ENCODE data around the gene SDR39U1.
A peak's percentile ranks its signal among the peaks of the same experiment; 100 is the strongest.

Gene SDR39U1

DNA sequence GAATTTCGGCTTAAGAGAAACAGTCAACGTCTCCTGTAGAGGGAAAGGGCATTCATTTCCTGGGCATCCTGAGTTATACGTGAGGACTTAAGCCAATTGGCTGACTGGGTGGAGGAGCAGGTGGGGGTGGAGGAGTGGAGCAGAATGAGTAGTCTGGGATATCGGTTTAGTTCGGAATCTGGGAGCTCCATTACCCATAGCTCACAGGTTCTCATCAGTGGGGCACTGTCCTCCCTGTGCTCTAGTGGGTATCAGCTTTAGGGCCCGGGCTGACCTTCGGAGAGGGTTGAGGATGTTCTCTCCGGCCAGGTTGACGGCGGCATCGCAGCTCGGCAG, 704 bp downstream of the SDR39U1 start:
- no peak for DNase-seq

GRCh38 chr14:24441485-24441884, 1.1 kb downstream of the SDR39U1 start:
- no peak for DNase-seq

GRCh38 chr14:24440606-24441399, 1.8 kb downstream of the SDR39U1 start:
- DNase-seq: no peak

DNA sequence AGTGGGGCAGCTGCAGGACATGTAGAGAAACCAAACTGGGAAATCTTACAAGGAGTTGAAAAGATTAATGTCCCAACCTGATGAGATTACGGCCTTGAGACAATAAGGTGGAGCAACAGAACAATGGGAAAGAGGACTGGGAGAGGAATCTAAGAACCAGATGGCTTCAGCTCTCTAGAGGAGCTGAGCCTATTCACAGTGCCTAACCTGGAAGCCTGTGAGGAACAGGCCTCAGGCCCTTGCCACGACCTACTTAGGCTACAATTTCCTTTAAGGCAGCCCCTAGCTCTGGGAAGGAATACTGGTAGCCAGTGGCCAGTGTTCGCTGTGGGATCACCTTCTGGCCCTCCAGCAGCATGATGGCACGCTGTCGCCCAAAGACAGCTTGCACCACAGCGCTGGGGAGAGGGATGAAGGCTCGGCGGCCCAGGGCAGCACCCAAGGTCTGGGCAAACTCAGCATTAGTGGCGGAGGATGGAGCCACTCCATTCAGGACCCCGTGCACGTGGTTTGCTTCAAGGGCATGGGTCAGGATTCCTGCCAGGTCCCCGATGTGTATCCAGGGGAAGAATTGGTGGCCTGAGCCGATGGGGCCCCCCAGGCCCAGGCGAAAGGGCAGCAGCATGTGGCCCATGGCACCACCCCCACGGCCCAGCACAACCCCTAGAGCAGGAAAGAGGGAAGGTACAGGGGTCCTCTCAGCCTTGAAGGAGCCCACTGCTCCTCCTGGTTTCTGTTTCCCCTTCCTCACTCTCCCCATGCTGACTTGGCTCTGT, 2.6 kb downstream of the SDR39U1 start:
- DNase-seq: no peak

- DNase-seq: no peak
These were observed 3.3 kb downstream of the SDR39U1 start for GRCh38 chr14:24439257-24439656.

DNA sequence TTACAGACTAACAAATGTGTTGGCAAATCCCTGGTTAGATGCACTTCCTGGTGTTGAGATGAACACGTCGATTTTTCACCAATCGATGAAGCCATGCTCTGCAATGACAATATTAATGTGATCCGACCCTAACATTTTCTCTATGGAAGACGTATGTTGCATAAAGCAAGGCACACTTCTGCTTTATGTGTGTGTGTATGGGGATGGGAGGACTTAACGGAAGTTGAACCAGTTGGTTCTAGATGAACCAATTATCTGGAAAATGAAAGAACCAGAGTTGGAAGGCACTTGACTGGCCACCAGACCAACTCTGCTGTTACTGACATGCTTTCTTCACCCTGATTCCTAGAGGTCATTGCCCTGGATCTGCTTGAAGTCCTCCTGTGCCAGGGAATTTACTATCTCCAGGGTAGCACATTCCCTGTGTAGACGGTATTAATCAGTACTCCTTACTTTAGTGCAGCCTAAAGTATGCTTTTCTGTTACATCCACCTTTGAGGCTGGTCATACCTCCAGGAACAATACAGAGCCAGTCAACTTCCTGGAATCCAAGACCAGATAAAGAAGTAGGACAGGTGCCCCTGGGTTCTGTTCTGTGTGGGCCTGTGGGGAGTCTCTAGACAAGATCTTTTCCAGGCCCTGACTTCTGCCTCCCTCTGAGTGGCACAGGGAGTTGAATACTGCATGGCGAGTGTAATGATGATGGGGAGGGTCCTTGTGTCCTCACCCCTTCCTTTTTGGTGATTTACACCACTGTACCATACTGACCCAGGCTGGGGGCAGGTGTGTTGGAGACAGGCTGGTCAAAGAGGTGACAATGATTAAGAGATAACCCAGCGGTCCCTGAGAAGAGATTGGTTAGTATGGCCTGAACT, 4.1 kb downstream of the SDR39U1 start:
- DNase-seq: no peak

- DNase-seq: no peak
These were observed 4.9 kb downstream of the SDR39U1 start for GRCh38 chr14:24437736-24438067.

GRCh38 chr14:24437020-24437735, 5.4 kb downstream of the SDR39U1 start:
- DNase-seq: peak; percentile 60

- peak; percentile 88 for DNase-seq
These were observed 6.1 kb downstream of the SDR39U1 start for GRCh38 chr14:24436355-24437019.

DNA sequence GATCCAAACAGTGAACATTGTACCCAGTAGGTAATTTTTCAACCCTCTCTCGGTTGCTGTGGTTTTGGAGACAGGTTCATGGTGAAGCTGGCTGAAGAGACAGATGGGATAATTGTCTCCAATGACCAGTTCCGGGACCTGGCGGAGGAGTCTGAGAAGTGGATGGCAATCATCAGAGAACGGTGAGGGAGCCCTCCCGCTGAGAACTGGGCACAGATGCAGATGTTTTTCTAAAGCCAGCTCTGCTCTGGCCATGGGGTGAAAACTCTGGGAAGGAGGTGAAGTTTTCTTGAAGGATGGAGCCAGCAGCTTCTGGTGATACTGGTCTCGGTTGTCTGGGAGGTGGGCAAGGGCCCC, 6.6 kb downstream of the SDR39U1 start:
- DNase-seq: no peak

GRCh38 chr14:24435192-24435810, 7.3 kb downstream of the SDR39U1 start:
- no peak for DNase-seq

GRCh38 chr14:24434676-24435075, 7.9 kb downstream of the SDR39U1 start:
- DNase-seq: no peak

GRCh38 chr14:24434036-24434435, 8.5 kb downstream of the SDR39U1 start:
- DNase-seq: peak; percentile 37

- DNase-seq: no peak
These were observed 10.1 kb downstream of the SDR39U1 start for GRCh38 chr14:24432259-24433131.

- DNase-seq: peak; percentile 98
These were observed 10.9 kb downstream of the SDR39U1 start for GRCh38 chr14:24431569-24432258.

DNA sequence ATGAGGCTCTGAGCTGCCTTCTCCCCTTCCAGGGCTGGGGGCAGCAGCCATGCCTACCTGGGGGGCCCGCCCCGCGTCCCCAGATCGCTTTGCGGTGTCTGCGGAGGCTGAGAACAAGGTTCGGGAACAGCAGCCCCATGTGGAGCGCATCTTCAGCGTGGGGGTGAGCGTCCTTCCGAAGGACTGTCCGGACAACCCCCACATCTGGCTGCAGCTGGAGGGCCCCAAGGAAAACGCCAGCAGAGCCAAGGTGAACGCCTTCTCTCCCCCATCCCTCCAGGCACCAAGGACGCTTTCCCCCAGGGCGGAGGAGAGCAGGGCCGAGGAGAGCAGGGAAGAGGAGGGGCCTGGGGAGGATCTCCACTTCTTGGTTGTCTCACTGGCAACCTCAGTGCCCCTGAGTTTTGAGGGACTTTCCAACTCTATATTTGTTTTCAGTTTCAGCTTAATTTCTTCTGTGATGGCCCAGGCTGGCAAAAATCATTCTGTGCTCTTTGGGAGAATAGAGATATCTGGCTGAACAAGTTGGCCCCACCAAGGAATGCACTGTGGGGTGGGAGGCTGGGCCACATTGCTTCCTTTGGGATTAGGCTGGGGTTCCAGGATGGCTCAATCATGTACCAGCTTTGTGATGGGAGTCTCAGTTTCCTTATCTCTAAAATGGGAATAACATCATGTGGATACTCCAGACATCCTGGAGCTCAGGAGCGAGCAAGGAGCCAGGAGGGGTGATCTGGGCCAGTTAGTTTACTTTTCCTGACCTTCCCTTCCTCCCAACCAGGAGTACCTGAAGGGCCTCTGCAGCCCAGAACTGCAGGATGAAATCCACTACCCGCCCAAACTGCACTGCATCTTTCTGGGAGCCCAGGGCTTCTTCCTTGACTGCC, 11.7 kb downstream of the SDR39U1 start:
- DNase-seq: peak; percentile 59

GRCh38 chr14:24430143-24430681, 12.4 kb downstream of the SDR39U1 start:
- DNase-seq: peak; percentile 82

DNA sequence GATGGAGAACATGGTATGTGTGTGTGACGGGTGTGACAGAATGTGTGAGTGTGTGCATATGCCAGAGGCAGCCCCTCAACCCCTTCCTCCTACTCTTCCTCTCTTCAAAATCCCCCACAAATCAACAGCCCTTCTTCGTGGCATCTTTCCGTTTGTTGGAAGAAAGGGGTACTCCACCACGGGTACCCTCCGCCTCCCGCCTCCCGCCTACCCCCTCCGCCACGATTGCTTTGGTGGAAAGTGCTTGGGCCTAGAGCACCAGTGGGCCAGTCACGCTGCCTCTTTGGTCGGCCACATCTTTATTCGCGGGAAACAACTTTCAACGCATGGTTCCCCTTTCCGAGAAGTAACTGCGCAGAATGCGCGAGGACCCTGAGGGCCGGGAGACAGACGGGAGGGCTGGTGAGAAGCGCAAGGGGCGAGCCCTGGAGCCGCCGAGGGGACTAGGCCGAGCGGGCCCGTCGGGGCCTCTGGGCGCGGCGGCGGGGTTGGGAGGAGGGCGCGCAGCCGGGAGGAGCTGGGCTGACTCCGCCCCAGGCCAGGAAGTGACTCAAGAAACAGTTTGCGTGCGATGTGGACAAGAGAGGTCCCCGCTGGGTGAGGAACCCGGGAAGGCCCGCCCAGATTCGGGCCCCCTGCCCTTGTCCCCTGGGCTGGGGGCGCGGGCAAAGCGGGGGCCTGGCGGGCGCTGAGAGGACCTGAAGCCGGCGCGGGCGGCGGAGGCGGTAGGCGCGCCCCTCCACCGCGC, 13.0 kb downstream of the SDR39U1 start, which contains the start of the genes CBLN3 and KHNYN:
CBLN3 (minus strand) TSS at position 274 of the 748 bp plus-strand sequence. CDS start 614 bp downstream, outside the sequence.
KHNYN (plus strand) TSS at position 560 of the 748 bp plus-strand sequence. CDS start 777 bp downstream, outside the sequence.
- DNase-seq: peak; percentile 97
